Measurements from ENCODE around the gene BET1. TPM values are rescaled to one million over a fixed set of nuclear protein-coding genes. Genes with fewer than 3 reads are reported as not detected.
A peak's percentile ranks its signal among the peaks of the same experiment; 100 is the strongest.
"Not testable (repeated sequence)": the region's sequence is repeated elsewhere in the genome, so short reads cannot be mapped to it uniquely, and the experiment has no call there.

Gene BET1
- total RNA-seq, 1 experiment from 2014 or later: 54.4 TPM

- Mint-ChIP-seq H3K4me3 (ENCODE audit: unreplicated experiment) (no peak overlapping the region), H3K4me1 (ENCODE audit: insufficient read depth, unreplicated experiment) (no peaks in the 10 kb centered on the region), H3K27ac (ENCODE audit: low read depth, unreplicated experiment) (no peak overlapping the region), H3K9me3 (ENCODE audit: unreplicated experiment) (no peaks in the 10 kb centered on the region), H3K36me3 (ENCODE audit: insufficient read depth, unreplicated experiment) (no peaks in the 10 kb centered on the region), H3K27me3 (ENCODE audit: insufficient read depth, unreplicated experiment) (no peaks in the 10 kb centered on the region)
- DNase-seq (ENCODE audit: unreplicated experiment): no peak
- CTCF ChIA-PET: interaction anchor here (0.6 kb wide), 1 partner anchor 1885 kb away, joined by 3 read pairs; no protein-coding TSS in a partner anchor
- BruUV-seq (replicated peaks): no TSS peak
- intact Hi-C loops (cut with micrococcal nuclease): no loop called here
- TF ChIP-seq CTCF (IDR thresholded peaks at IDR 0.05; ENCODE audit: unreplicated experiment): no peak
- POLR2A ChIA-PET: interaction anchor here (1.0 kb wide), 1 partner anchor 11 kb away, joined by 4 read pairs; no protein-coding TSS in a partner anchor
Measured at GRCh38 chr7:94030634-94031033, 26.5 kb upstream of the BET1 start.

DNA sequence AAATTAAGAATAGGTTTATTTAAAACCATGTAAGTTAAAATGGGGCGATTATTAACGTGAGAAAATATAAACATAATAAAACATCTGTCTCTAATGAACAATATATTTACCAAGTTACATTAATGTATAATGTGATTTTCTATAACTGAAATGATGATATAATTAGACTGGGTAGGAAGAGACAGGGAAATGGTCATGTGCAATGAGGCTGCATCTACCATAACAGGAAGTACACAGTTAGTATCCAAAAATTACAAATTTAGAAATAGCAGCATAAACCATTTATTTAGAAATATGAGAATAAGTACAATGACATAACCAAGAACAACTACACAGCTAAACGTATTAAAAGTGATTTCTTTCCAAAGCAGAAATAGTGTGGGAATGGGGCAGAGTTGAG is 25.8 kb upstream of the BET1 start:
- CTCF ChIA-PET: interaction anchor here (0.6 kb wide), 1 partner anchor 1886 kb away, joined by 3 read pairs; no protein-coding TSS in a partner anchor
- no peak for DNase-seq (ENCODE audit: unreplicated experiment)
- Mint-ChIP-seq H3K27me3 (ENCODE audit: insufficient read depth, unreplicated experiment) (no peaks in the 10 kb centered on the region), H3K4me3 (ENCODE audit: unreplicated experiment) (no peak overlapping the region), H3K9me3 (ENCODE audit: unreplicated experiment) (no peaks in the 10 kb centered on the region), H3K4me1 (ENCODE audit: insufficient read depth, unreplicated experiment) (no peaks in the 10 kb centered on the region), H3K27ac (ENCODE audit: low read depth, unreplicated experiment) (no peak overlapping the region), H3K36me3 (ENCODE audit: insufficient read depth, unreplicated experiment) (no peaks in the 10 kb centered on the region)
- no peak for TF ChIP-seq CTCF (IDR thresholded peaks at IDR 0.05; ENCODE audit: unreplicated experiment)
- POLR2A ChIA-PET: interaction anchor here (1.0 kb wide), 1 partner anchor 11 kb away, joined by 4 read pairs; no protein-coding TSS in a partner anchor
- intact Hi-C loops (cut with micrococcal nuclease): no loop called here
- BruUV-seq (replicated peaks): no TSS peak

DNA sequence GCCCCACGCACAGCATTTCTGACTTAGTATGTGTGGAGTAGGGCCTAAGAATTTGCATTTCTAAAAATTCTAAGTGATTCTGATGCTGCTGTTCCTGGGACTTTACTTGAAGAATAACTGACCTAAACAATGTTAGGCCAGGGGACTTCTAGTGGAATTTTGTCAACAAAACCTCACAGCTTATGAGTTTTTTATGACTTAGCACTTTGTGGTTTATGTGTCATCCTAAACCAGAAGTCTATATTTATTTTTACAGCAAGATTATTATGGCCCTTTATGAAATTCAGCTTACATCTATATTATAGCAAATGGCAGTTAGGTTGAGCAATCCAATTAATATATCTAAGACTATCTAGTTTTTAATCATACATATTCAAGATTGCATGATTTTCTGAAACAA is 24.6 kb upstream of the BET1 start:
- no peaks in the 10 kb centered on the region for H3K36me3 Mint-ChIP-seq (ENCODE audit: insufficient read depth, unreplicated experiment)
- ChIA-PET CTCF (interaction anchor here (0.7 kb wide), 1 partner anchor 88 kb away, joined by 3 read pairs; no protein-coding TSS in a partner anchor), POLR2A (interaction anchor here (0.6 to 0.8 kb wide), 2 partner anchors 11 to 39 kb away, joined by 3 to 4 read pairs; no protein-coding TSS in a partner anchor)
- no peak overlapping the region for H3K27ac Mint-ChIP-seq (ENCODE audit: low read depth, unreplicated experiment)
- no peak for TF ChIP-seq CTCF (IDR thresholded peaks at IDR 0.05; ENCODE audit: unreplicated experiment)
- peak; percentile 39 for DNase-seq (ENCODE audit: unreplicated experiment)
- H3K27me3 Mint-ChIP-seq (ENCODE audit: insufficient read depth, unreplicated experiment): no peaks in the 10 kb centered on the region
- H3K4me3 Mint-ChIP-seq (ENCODE audit: unreplicated experiment): no peak overlapping the region
- no peaks in the 10 kb centered on the region for H3K4me1 Mint-ChIP-seq (ENCODE audit: insufficient read depth, unreplicated experiment)
- intact Hi-C loops (cut with micrococcal nuclease): no loop called here
- no TSS peak for BruUV-seq (replicated peaks)
- no peaks in the 10 kb centered on the region for H3K9me3 Mint-ChIP-seq (ENCODE audit: unreplicated experiment)

GRCh38 chr7:94026619-94027018 is 22.5 kb upstream of the BET1 start:
- DNase-seq (ENCODE audit: unreplicated experiment); POLR2A ChIA-PET; H3K4me3 Mint-ChIP-seq (ENCODE audit: unreplicated experiment); H3K9me3 Mint-ChIP-seq (ENCODE audit: unreplicated experiment); H3K4me1 Mint-ChIP-seq (ENCODE audit: insufficient read depth, unreplicated experiment); BruUV-seq (replicated peaks); intact Hi-C loops (cut with micrococcal nuclease); H3K27me3 Mint-ChIP-seq (ENCODE audit: insufficient read depth, unreplicated experiment); H3K27ac Mint-ChIP-seq (ENCODE audit: low read depth, unreplicated experiment); H3K36me3 Mint-ChIP-seq (ENCODE audit: insufficient read depth, unreplicated experiment); CTCF ChIA-PET: not testable (repeated sequence)

- POLR2A ChIA-PET: interaction anchor here (0.6 kb wide), 1 partner anchor 226 kb away, joined by 4 read pairs; no protein-coding TSS in a partner anchor
- Mint-ChIP-seq H3K36me3 (ENCODE audit: insufficient read depth, unreplicated experiment) (no peaks in the 10 kb centered on the region), H3K27ac (ENCODE audit: low read depth, unreplicated experiment) (no peak overlapping the region), H3K4me1 (ENCODE audit: insufficient read depth, unreplicated experiment) (no peaks in the 10 kb centered on the region), H3K9me3 (ENCODE audit: unreplicated experiment) (no peaks in the 10 kb centered on the region), H3K27me3 (ENCODE audit: insufficient read depth, unreplicated experiment) (no peaks in the 10 kb centered on the region), H3K4me3 (ENCODE audit: unreplicated experiment) (no peak overlapping the region)
- intact Hi-C loops (cut with micrococcal nuclease): no loop called here
- no TSS peak for BruUV-seq (replicated peaks)
- CTCF ChIA-PET: interaction anchor here (0.6 kb wide), 1 partner anchor 56 kb away, joined by 5 read pairs; no protein-coding TSS in a partner anchor
- DNase-seq (ENCODE audit: unreplicated experiment): no peak
- no peak for TF ChIP-seq CTCF (IDR thresholded peaks at IDR 0.05; ENCODE audit: unreplicated experiment)
Measured at GRCh38 chr7:94022550-94022949, 18.4 kb upstream of the BET1 start.

Measured in MCF 10A (cell line).